T-cell (primary cell): ENCODE data around the gene C1QL3. TPM values are rescaled to one million over a fixed set of nuclear protein-coding genes. Genes with fewer than 3 reads are reported as not detected.

Experiments used
- ATAC-seq, 4 experiments: fragments of 200-7000 bp in 3 of 4; fragments of 150-1000 bp in 1 of 4; cut with Tn5 transposase; replicated peaks in 1 of 4; 1 replicate in 3 of 4; 2 replicates in 1 of 4; pipeline ENCODE4 v1.10.0; 2021; ENCODE audit warnings: moderate library complexity in 3 of 4, mild to moderate bottlenecking in 2 of 4, moderate number of reproducible peaks in 1 of 4
- CTCF ChIA-PET, 2 donors: fragments of 300-600 bp; sonication (Branson Sonifier 250); formaldehyde crosslinking; loops; one replicate each; lab custom pipeline; 2022; ENCODE audit warnings: antibody characterized with exemption in 2 of 2; lab: Charles Lee
- POLR2A ChIA-PET, 2 donors: fragments of 300-600 bp; sonication (Branson Sonifier 250); formaldehyde crosslinking; loops; one replicate each; lab custom pipeline; 2022; ENCODE audit warnings: antibody characterized with exemption in 2 of 2; lab: Charles Lee
- DNase-seq, 35 experiments: peaks; one replicate each; pipeline versions ENCODE4 v3.0.0 to v3.0.0-alpha.2; 2013 to 2023
- H3K27ac ChIP-seq: one replicate; pipeline ENCODE4 v1.5.1; 2013; ENCODE audit warnings: low read length
- H3K27me3 ChIP-seq, 2 experiments: replicated peaks in 1 of 2; 1 replicate in 1 of 2; 2 replicates in 1 of 2; pipeline versions ENCODE4 v1.6.1 to v1.7.0; 2013; ENCODE audit warnings: low read length in 1 of 2, mixed read lengths in 1 of 2; ENCODE audit not compliant: control insufficient read depth in 2 of 2, insufficient read depth in 2 of 2; ENCODE audit errors: extremely low read depth in 1 of 2
- H3K36me3 ChIP-seq, 2 donors: 1 replicate in 1 of 2; 2 replicates in 1 of 2; pipeline versions ENCODE4 v1.6.1 to v1.7.0; 2013; ENCODE audit warnings: low read length in 1 of 2; ENCODE audit not compliant: control insufficient read depth in 2 of 2, insufficient read depth in 1 of 2; ENCODE audit errors: extremely low read depth in 1 of 2
- H3K4me1 ChIP-seq, 2 experiments: 1 replicate in 1 of 2; 2 replicates in 1 of 2; pipeline versions ENCODE4 v1.6.1 to v1.7.0; 2013; ENCODE audit warnings: low read length in 2 of 2, mixed read lengths in 1 of 2; ENCODE audit not compliant: insufficient read depth in 2 of 2, control insufficient read depth in 1 of 2; ENCODE audit errors: extremely low read depth in 1 of 2
- H3K4me3 ChIP-seq, 2 donors: 1 replicate in 1 of 2; 2 replicates in 1 of 2; pipeline versions ENCODE4 v1.5.1 to v1.7.0; 2013; ENCODE audit warnings: mild to moderate bottlenecking in 2 of 2, low read length in 1 of 2, moderate library complexity in 1 of 2; ENCODE audit not compliant: control insufficient read depth in 1 of 2; ENCODE audit errors: extremely low read depth in 1 of 2
- H3K9me3 ChIP-seq: 2 replicates; pipeline ENCODE4 v1.7.0; 2013
- H3K27ac Mint-ChIP-seq, 2 donors: one replicate each; pipeline ENCODE4 v1.8.0; 2020 to 2021; ENCODE audit warnings: mild to moderate bottlenecking in 2 of 2, mixed read lengths in 2 of 2
- H3K27me3 Mint-ChIP-seq, 2 donors: one replicate each; pipeline ENCODE4 v1.8.0; 2021 to 2022; ENCODE audit warnings: mixed read lengths in 2 of 2
- H3K36me3 Mint-ChIP-seq: one replicate; pipeline ENCODE4 v1.8.0; 2021; ENCODE audit warnings: mixed read lengths
- H3K4me1 Mint-ChIP-seq, 3 donors: one replicate each; pipeline ENCODE4 v1.8.0; 2020 to 2022; ENCODE audit warnings: mixed read lengths in 3 of 3, mild to moderate bottlenecking in 1 of 3
- H3K4me3 Mint-ChIP-seq, 3 donors: one replicate each; pipeline ENCODE4 v1.8.0; 2020 to 2022; ENCODE audit warnings: mild to moderate bottlenecking in 3 of 3, mixed read lengths in 3 of 3, moderate library complexity in 3 of 3
- H3K9me3 Mint-ChIP-seq, 3 donors: one replicate each; pipeline ENCODE4 v1.8.0; 2020 to 2022; ENCODE audit warnings: mixed read lengths in 3 of 3
- WGBS: methylation state at CpG from one replicate; pipeline ENCODE4 v1.1.5; 2013; ENCODE audit warnings: missing lambda C conversion rate; ENCODE audit not compliant: insufficient coverage; 5-methylcytosine and 5-hydroxymethylcytosine counted together
- total RNA-seq, 35 experiments: library from RNA in 6 of 35; stranded (reverse) in 6 of 35; fragments of 120-200 nt in 1 of 35; gene quantifications; one replicate each; pipeline versions ENCODE4 v1.2.1 to v1.2.4 and lab custom pipeline; 2013 to 2026

C1QL3 gene
- total RNA-seq, 5 donors from 2014 or later (not counting 1 experiment from before 2014, with no cell fraction given): not detected

- Histone ChIP-seq H3K27ac (no peak overlapping the region), H3K4me1 (no peaks in the 10 kb centered on the region), H3K9me3 (no peaks in the 10 kb centered on the region), H3K36me3 (peaks cover 3 to 27% of the 10 kb centered on the region in 2 donors), H3K27me3 (no peaks in the 10 kb centered on the region), H3K4me3 (no peak overlapping the region)
- CTCF ChIA-PET: no interaction called here
- H3K27me3 Mint-ChIP-seq: no peaks in the 10 kb centered on the region
- DNase-seq (no peak), ATAC-seq (no peak)
- no peak overlapping the region for H3K27ac Mint-ChIP-seq
- no peaks in the 10 kb centered on the region for H3K9me3 Mint-ChIP-seq
- H3K4me1 Mint-ChIP-seq: no peaks in the 10 kb centered on the region
- POLR2A ChIA-PET: no interaction called here
- 100% methylated on average over 3 of the region's 5 CpGs for WGBS
- peaks cover 44% of the 10 kb centered on the region for H3K36me3 Mint-ChIP-seq
- no peak overlapping the region for H3K4me3 Mint-ChIP-seq
Observed at GRCh38 chr10:16509996-16510395, 11.7 kb downstream of the C1QL3 start.

DNA sequence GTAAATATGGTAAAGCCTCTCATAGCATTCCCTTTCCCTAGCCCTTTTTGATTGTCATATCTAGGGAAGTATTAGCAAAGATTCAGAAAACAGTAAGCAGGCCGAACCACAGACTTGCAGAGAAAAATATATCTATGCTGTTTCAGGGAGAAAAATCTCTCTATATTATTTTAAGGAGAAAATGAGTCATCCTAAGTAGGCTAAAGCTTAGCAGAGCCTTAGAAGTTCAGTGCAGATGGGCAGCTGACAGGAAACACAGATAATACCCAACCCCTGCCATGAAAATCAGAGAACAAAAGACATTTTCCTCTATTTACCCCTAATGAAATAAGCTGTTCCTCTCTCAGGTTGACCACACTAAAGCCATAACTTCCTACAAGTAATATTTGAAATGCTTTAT, 16.5 kb downstream of the C1QL3 start:
- Mint-ChIP-seq H3K4me1 (no peaks in the 10 kb centered on the region), H3K4me3 (no peak overlapping the region), H3K9me3 (no peaks in the 10 kb centered on the region), H3K27me3 (no peaks in the 10 kb centered on the region), H3K36me3 (peaks cover 19% of the 10 kb centered on the region), H3K27ac (no peak overlapping the region)
- ChIA-PET POLR2A (no interaction called here), CTCF (no interaction called here)
- ATAC-seq: no peak
- Histone ChIP-seq H3K36me3 (peaks cover 3 to 25% of the 10 kb centered on the region in 2 donors), H3K4me3 (no peak overlapping the region), H3K27ac (no peak overlapping the region), H3K4me1 (no peaks in the 10 kb centered on the region), H3K9me3 (no peaks in the 10 kb centered on the region), H3K27me3 (no peaks in the 10 kb centered on the region)
- no CpG with 5 or more reads among the region's 1 CpG for WGBS
- DNase-seq: no peak

DNA sequence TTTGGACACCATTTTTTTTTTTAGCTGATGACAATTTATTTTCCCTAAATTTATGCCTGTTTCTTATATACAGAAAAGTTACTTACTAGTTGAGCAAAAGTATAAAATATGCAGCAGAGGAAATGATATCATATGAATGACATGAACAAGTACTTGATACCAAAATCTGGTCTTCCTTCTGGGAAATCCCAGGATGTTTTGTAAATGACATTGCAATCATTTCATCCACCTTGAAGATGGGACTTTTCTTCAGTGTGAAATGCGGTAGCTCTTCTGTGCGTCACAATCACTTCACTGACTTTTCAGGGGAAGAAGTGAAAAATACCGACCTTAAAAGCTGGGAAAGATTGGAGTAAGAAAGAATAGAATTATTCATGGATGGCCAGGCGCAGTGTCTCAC, 23.8 kb downstream of the C1QL3 start:
- WGBS: 100% methylated on average over 2 of the region's 4 CpGs
- CTCF ChIA-PET: no interaction called here
- H3K27me3 ChIP-seq: no peaks in the 10 kb centered on the region
- Mint-ChIP-seq H3K4me1 (no peaks in the 10 kb centered on the region), H3K9me3 (no peaks in the 10 kb centered on the region), H3K27ac (no peak overlapping the region), H3K36me3 (peaks cover 40% of the 10 kb centered on the region), H3K27me3 (no peaks in the 10 kb centered on the region), H3K4me3 (no peak overlapping the region)
- POLR2A ChIA-PET: interaction anchor here in 1 of 2 donors (0.7 kb wide), 1 partner anchor 1088 kb away, joined by 3 read pairs; no protein-coding TSS in a partner anchor
- no peak overlapping the region for H3K4me3 ChIP-seq
- no peak for DNase-seq
- ATAC-seq: no peak
- H3K9me3 ChIP-seq: no peaks in the 10 kb centered on the region
- H3K4me1 ChIP-seq: no peaks in the 10 kb centered on the region
- H3K27ac ChIP-seq: no peak overlapping the region
- peaks cover 0 to 8% of the 10 kb centered on the region in 2 donors for H3K36me3 ChIP-seq

- no peak for DNase-seq
- ATAC-seq: no peak
- no peaks in the 10 kb centered on the region for H3K27me3 Mint-ChIP-seq
- no peak overlapping the region for H3K4me3 Mint-ChIP-seq
- WGBS: no CpG with 5 or more reads among the region's 10 CpGs
- H3K36me3 ChIP-seq: peaks cover 0 to 13% of the 10 kb centered on the region in 2 donors
- peaks cover 0 to 2% (median 0%) of the 10 kb centered on the region in 3 donors for H3K4me1 Mint-ChIP-seq
- no peak overlapping the region for H3K27ac ChIP-seq
- no peaks in the 10 kb centered on the region for H3K4me1 ChIP-seq
- H3K9me3 Mint-ChIP-seq: no peaks in the 10 kb centered on the region
- H3K36me3 Mint-ChIP-seq: peaks cover 57% of the 10 kb centered on the region
- H3K9me3 ChIP-seq: no peaks in the 10 kb centered on the region
- H3K27ac Mint-ChIP-seq: no peak overlapping the region
- ChIA-PET CTCF (no interaction called here), POLR2A (interaction anchor here in 1 of 2 donors (0.6 kb wide), 1 partner anchor 876 kb away, joined by 3 read pairs; no protein-coding TSS in a partner anchor)
- no peak overlapping the region for H3K4me3 ChIP-seq
- no peaks in the 10 kb centered on the region for H3K27me3 ChIP-seq
Observed at GRCh38 chr10:16493884-16494536, 27.7 kb downstream of the C1QL3 start.

DNA sequence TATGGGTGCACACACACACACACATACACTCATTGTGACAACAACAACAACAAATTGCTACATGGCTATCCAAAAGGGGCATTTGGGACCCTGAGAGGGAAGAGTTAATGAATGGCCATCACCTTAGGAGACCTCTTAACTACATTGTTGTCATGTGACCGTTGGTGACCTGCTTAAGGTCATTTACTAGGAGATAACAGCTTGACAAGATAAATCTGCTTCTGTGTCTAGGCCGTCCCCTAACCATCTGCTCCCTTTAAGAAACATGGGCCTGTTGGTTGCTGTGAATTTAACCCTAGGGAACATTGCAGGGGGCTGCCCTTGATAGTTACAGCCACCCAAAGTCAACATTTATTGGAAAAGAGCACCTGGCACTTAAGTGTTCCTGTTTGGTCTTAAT, 29.7 kb downstream of the C1QL3 start:
- POLR2A ChIA-PET: no interaction called here
- Histone ChIP-seq H3K9me3 (no peaks in the 10 kb centered on the region), H3K27me3 (no peaks in the 10 kb centered on the region), H3K4me3 (no peak overlapping the region), H3K27ac (no peak overlapping the region), H3K4me1 (no peaks in the 10 kb centered on the region), H3K36me3 (peaks cover 0 to 16% of the 10 kb centered on the region in 2 donors)
- Mint-ChIP-seq H3K4me3 (no peak overlapping the region), H3K4me1 (peaks cover 0 to 2% (median 0%) of the 10 kb centered on the region in 3 donors), H3K27ac (no peak overlapping the region), H3K36me3 (peaks cover 59% of the 10 kb centered on the region), H3K9me3 (no peaks in the 10 kb centered on the region), H3K27me3 (no peaks in the 10 kb centered on the region)
- CTCF ChIA-PET: no interaction called here
- ATAC-seq (no peak), DNase-seq (no peak)
- 100% methylated on average over 1 of the region's 2 CpGs for WGBS

DNA sequence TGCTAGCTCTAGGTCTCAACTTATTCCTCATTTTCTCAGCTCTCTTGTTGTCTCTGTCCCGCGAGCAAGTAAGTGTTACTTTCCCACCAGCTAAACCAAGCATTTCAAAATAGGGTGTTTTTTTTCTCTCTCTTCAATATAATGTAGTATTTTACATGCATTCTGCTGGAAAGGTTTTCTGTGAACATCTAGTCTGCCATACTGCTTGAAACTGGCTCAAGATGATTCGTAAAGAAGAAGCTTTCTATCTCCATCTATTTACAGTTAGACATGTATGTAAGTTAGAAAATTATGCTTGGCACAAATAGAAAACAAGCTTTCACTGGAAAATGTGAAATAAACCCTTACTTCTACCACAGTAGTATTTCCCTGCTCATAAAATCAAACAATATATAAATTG, 31.2 kb downstream of the C1QL3 start:
- Histone ChIP-seq H3K4me1 (no peaks in the 10 kb centered on the region), H3K27me3 (no peaks in the 10 kb centered on the region), H3K4me3 (no peak overlapping the region), H3K36me3 (peaks cover 0 to 17% of the 10 kb centered on the region in 2 donors), H3K9me3 (no peaks in the 10 kb centered on the region), H3K27ac (no peak overlapping the region)
- DNase-seq (no peak), ATAC-seq (no peak)
- CTCF ChIA-PET: interaction anchor here (0.5 to 0.6 kb wide), 3 partner anchors 9 to 56 kb away, joined by 3 to 4 read pairs (median 3); no protein-coding TSS in a partner anchor
- Mint-ChIP-seq H3K4me1 (peaks cover 0 to 2% (median 0%) of the 10 kb centered on the region in 3 donors), H3K27me3 (no peaks in the 10 kb centered on the region), H3K9me3 (no peaks in the 10 kb centered on the region), H3K36me3 (peaks cover 56% of the 10 kb centered on the region), H3K27ac (no peak overlapping the region), H3K4me3 (no peak overlapping the region)
- WGBS: no CpG with 5 or more reads among the region's 3 CpGs
- POLR2A ChIA-PET: no interaction called here
